ENCODE results near the gene PCSK6.

- TF ChIP-seq CTCF (IDR thresholded peaks at IDR 0.05; ENCODE audit: borderline replicate concordance, extremely low read depth, low read length, poor library complexity, severe bottlenecking) (no peak), EZH2 (IDR thresholded peaks at IDR 0.05; ENCODE audit: borderline replicate concordance, low read depth, low read length, severe bottlenecking) (no peak)
These were observed 29.8 kb downstream of the PCSK6 start for GRCh38 chr15:101459579-101460300.
